ENCODE measurements around the gene ROBO3. TPM values are rescaled to one million over a fixed set of nuclear protein-coding genes. Genes with fewer than 3 reads are reported as not detected.

ROBO3 gene
- total and polyA plus RNA-seq, 5 donors from 2014 or later: 0.34 to 4.6 (median 2.1) TPM

DNA sequence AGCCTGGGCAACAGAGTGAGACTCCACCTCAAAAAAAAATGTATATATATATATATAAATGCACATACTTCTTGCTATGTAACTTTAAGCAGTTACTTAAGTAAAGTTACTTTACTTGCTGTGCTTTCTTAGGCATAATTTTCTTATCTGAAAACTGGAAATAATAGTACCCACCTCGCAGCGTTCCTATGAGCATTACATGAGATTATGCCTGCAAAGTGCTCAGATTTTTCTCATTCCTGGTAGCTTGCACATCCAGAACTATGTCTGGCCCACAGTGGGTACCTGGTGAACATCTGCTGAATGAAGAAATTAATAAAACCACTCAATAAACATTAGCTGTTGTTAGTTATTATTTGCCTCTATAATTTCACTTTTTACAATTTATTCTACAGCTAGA is 6.1 kb upstream of the ROBO3 start:
- H3K9me3 Mint-ChIP-seq: peaks cover 0 to 2% (median 0%) of the 10 kb centered on the region in 7 donors
- no peak for ATAC-seq (ENCODE audit: low read depth in 2 of 2)
- H3K27me3 Mint-ChIP-seq: peaks cover 42% of the 10 kb centered on the region

DNA sequence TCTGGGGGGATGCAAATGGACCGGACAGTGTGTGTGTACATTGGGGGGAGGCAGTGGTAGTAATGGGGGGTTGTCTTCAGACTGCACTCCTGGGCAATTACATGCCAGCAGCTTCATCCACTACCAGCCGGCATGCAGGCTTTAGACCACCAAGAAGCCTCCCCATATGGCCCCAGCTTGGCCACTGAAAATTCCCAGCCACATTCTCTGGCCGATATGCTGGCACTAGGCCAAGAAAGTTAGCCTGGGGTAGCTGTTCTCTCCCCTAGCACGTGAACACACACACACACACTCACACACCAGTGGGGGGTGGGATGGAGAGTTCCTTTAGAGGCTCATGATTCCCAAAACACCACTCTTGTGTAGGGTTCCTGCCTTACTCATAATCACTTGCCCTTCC is 3.6 kb upstream of the ROBO3 start:
- H3K27ac ChIP-seq (ENCODE audit: insufficient read depth, low read length, poor library complexity, severe bottlenecking): no peak overlapping the region
- Mint-ChIP-seq H3K9me3 (peaks cover 0 to 6% (median 0%) of the 10 kb centered on the region in 7 donors), H3K27ac (no peak overlapping the region), H3K36me3 (no peaks in the 10 kb centered on the region), H3K4me3 (no peak overlapping the region), H3K4me1 (peaks cover 0 to 25% (median 10%) of the 10 kb centered on the region in 4 donors), H3K27me3 (peaks cover 63% of the 10 kb centered on the region)
- peaks cover 34% of the 10 kb centered on the region for H3K27me3 ChIP-seq (ENCODE audit: control insufficient read depth, insufficient read depth, low read length)
- H3K4me3 ChIP-seq (ENCODE audit: low read depth, low read length): no peak overlapping the region
- no peaks in the 10 kb centered on the region for H3K36me3 ChIP-seq (ENCODE audit: control insufficient read depth, insufficient read depth, low read length)
- H3K9me3 ChIP-seq (ENCODE audit: control insufficient read depth in 2 of 2, low read length in 2 of 2): peaks cover 0 to 5% of the 10 kb centered on the region in 2 experiments
- DNase-seq (no peak), ATAC-seq (ENCODE audit: low read depth in 2 of 2) (no peak)
- H3K4me1 ChIP-seq (ENCODE audit: control insufficient read depth, insufficient read depth, low read length, poor library complexity, severe bottlenecking): peaks cover 16% of the 10 kb centered on the region

More for the DNA sequence above, 6.1 kb upstream of the ROBO3 start:
- H3K27ac ChIP-seq (ENCODE audit: insufficient read depth, low read length, poor library complexity, severe bottlenecking): no peak overlapping the region
- no peak for DNase-seq
- H3K4me3 ChIP-seq (ENCODE audit: low read depth, low read length): no peak overlapping the region
- H3K9me3 ChIP-seq (ENCODE audit: control insufficient read depth in 2 of 2, low read length in 2 of 2): no peaks in the 10 kb centered on the region
- H3K36me3 Mint-ChIP-seq: no peaks in the 10 kb centered on the region
- no peaks in the 10 kb centered on the region for H3K36me3 ChIP-seq (ENCODE audit: control insufficient read depth, insufficient read depth, low read length)
- no peak overlapping the region for H3K4me3 Mint-ChIP-seq
- H3K27me3 ChIP-seq (ENCODE audit: control insufficient read depth, insufficient read depth, low read length): peaks cover 31% of the 10 kb centered on the region
- H3K4me1 Mint-ChIP-seq: peaks cover 0 to 12% (median 8%) of the 10 kb centered on the region in 4 donors
- no peak overlapping the region for H3K27ac Mint-ChIP-seq
- no peaks in the 10 kb centered on the region for H3K4me1 ChIP-seq (ENCODE audit: control insufficient read depth, insufficient read depth, low read length, poor library complexity, severe bottlenecking)

GRCh38 chr11:124863137-124863825 is 2.0 kb upstream of the ROBO3 start:
- Histone ChIP-seq H3K9me3 (ENCODE audit: control insufficient read depth in 2 of 2, low read length in 2 of 2) (peaks cover 0 to 7% of the 10 kb centered on the region in 2 experiments), H3K27ac (ENCODE audit: insufficient read depth, low read length, poor library complexity, severe bottlenecking) (no peak overlapping the region), H3K27me3 (ENCODE audit: control insufficient read depth, insufficient read depth, low read length) (peaks cover 46% of the 10 kb centered on the region), H3K36me3 (ENCODE audit: control insufficient read depth, insufficient read depth, low read length) (no peaks in the 10 kb centered on the region), H3K4me1 (ENCODE audit: control insufficient read depth, insufficient read depth, low read length, poor library complexity, severe bottlenecking) (peaks cover 16% of the 10 kb centered on the region), H3K4me3 (ENCODE audit: low read depth, low read length) (no peak overlapping the region)
- no peaks in the 10 kb centered on the region for H3K36me3 Mint-ChIP-seq
- DNase-seq: no peak
- ATAC-seq (ENCODE audit: low read depth in 2 of 2): no peak
- H3K27ac Mint-ChIP-seq: no peak overlapping the region
- H3K27me3 Mint-ChIP-seq: peaks cover 78% of the 10 kb centered on the region
- H3K4me3 Mint-ChIP-seq: peak overlapping the region in 1 of 4 donors; percentile 32
- peaks cover 0 to 41% (median 17%) of the 10 kb centered on the region in 4 donors for H3K4me1 Mint-ChIP-seq
- peaks cover 0 to 6% (median 0%) of the 10 kb centered on the region in 7 donors for H3K9me3 Mint-ChIP-seq

DNA sequence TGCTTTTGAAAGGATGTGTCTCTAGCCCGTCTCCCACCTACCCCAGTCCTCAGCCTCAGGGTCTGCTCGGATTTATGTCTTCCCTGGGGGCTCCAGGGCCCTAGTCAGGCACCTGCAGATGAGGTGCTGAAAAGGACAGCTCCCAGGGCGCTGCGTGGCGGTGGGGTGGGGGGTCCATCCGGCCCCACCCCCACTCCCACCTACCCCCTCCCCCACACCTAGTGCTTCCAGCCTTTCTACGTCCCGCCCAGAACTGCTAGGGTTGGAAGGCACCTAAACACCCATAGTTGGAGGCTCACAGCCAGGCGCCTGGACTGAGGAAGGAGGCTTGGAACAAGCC is 1.4 kb upstream of the ROBO3 start:
- Mint-ChIP-seq H3K27ac (no peak overlapping the region), H3K27me3 (peaks cover 83% of the 10 kb centered on the region), H3K36me3 (no peaks in the 10 kb centered on the region), H3K9me3 (peaks cover 0 to 6% (median 0%) of the 10 kb centered on the region in 7 donors), H3K4me3 (no peak overlapping the region), H3K4me1 (peaks cover 0 to 44% (median 17%) of the 10 kb centered on the region in 4 donors)
- Histone ChIP-seq H3K4me1 (ENCODE audit: control insufficient read depth, insufficient read depth, low read length, poor library complexity, severe bottlenecking) (peaks cover 20% of the 10 kb centered on the region), H3K4me3 (ENCODE audit: low read depth, low read length) (no peak overlapping the region), H3K9me3 (ENCODE audit: control insufficient read depth in 2 of 2, low read length in 2 of 2) (peaks cover 0 to 7% of the 10 kb centered on the region in 2 experiments), H3K36me3 (ENCODE audit: control insufficient read depth, insufficient read depth, low read length) (no peaks in the 10 kb centered on the region), H3K27ac (ENCODE audit: insufficient read depth, low read length, poor library complexity, severe bottlenecking) (no peak overlapping the region), H3K27me3 (ENCODE audit: control insufficient read depth, insufficient read depth, low read length) (peaks cover 47% of the 10 kb centered on the region)
- DNase-seq (no peak), ATAC-seq (ENCODE audit: low read depth in 2 of 2) (no peak)

- Mint-ChIP-seq H3K27ac (no peak overlapping the region), H3K4me1 (peaks cover 0 to 50% (median 17%) of the 10 kb centered on the region in 4 donors), H3K36me3 (no peaks in the 10 kb centered on the region), H3K4me3 (no peak overlapping the region), H3K9me3 (peaks cover 0 to 6% (median 0%) of the 10 kb centered on the region in 7 donors), H3K27me3 (peaks cover 83% of the 10 kb centered on the region)
- H3K4me3 ChIP-seq (ENCODE audit: low read depth, low read length): no peak overlapping the region
- H3K4me1 ChIP-seq (ENCODE audit: control insufficient read depth, insufficient read depth, low read length, poor library complexity, severe bottlenecking): peaks cover 25% of the 10 kb centered on the region
- DNase-seq: no peak
- H3K36me3 ChIP-seq (ENCODE audit: control insufficient read depth, insufficient read depth, low read length): no peaks in the 10 kb centered on the region
- no peak for ATAC-seq (ENCODE audit: low read depth in 2 of 2)
- peaks cover 0 to 7% of the 10 kb centered on the region in 2 experiments for H3K9me3 ChIP-seq (ENCODE audit: control insufficient read depth in 2 of 2, low read length in 2 of 2)
- no peak overlapping the region for H3K27ac ChIP-seq (ENCODE audit: insufficient read depth, low read length, poor library complexity, severe bottlenecking)
- peaks cover 44% of the 10 kb centered on the region for H3K27me3 ChIP-seq (ENCODE audit: control insufficient read depth, insufficient read depth, low read length)
Observed at GRCh38 chr11:124864176-124864891, 898 bp upstream of the ROBO3 start.

DNA sequence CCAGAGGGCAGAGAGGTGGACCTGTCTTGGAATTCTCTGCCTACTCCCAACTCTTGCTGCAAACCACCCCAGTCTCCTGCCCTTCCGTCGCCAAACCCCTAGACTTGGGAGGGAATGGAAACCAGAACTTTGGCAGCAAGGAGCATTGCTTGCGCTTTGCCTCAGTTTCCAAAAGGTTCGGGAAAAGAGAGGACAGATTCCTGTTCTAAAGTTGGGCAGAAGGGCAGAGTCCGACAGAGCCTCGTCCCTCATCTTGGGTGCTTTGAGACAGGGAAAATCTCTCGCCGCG is 396 bp upstream of the ROBO3 start:
- Histone ChIP-seq H3K27ac (ENCODE audit: insufficient read depth, low read length, poor library complexity, severe bottlenecking) (no peak overlapping the region), H3K9me3 (ENCODE audit: control insufficient read depth in 2 of 2, low read length in 2 of 2) (peaks cover 0 to 7% of the 10 kb centered on the region in 2 experiments), H3K27me3 (ENCODE audit: control insufficient read depth, insufficient read depth, low read length) (peaks cover 48% of the 10 kb centered on the region), H3K4me1 (ENCODE audit: control insufficient read depth, insufficient read depth, low read length, poor library complexity, severe bottlenecking) (peaks cover 26% of the 10 kb centered on the region), H3K4me3 (ENCODE audit: low read depth, low read length) (no peak overlapping the region), H3K36me3 (ENCODE audit: control insufficient read depth, insufficient read depth, low read length) (no peaks in the 10 kb centered on the region)
- peaks cover 0 to 6% (median 0%) of the 10 kb centered on the region in 7 donors for H3K9me3 Mint-ChIP-seq
- no peak for ATAC-seq (ENCODE audit: low read depth in 2 of 2)
- H3K4me3 Mint-ChIP-seq: no peak overlapping the region
- peaks cover 83% of the 10 kb centered on the region for H3K27me3 Mint-ChIP-seq
- H3K4me1 Mint-ChIP-seq: peaks cover 0 to 52% (median 17%) of the 10 kb centered on the region in 4 donors
- no peak overlapping the region for H3K27ac Mint-ChIP-seq
- no peaks in the 10 kb centered on the region for H3K36me3 Mint-ChIP-seq
- DNase-seq: no peak

DNA sequence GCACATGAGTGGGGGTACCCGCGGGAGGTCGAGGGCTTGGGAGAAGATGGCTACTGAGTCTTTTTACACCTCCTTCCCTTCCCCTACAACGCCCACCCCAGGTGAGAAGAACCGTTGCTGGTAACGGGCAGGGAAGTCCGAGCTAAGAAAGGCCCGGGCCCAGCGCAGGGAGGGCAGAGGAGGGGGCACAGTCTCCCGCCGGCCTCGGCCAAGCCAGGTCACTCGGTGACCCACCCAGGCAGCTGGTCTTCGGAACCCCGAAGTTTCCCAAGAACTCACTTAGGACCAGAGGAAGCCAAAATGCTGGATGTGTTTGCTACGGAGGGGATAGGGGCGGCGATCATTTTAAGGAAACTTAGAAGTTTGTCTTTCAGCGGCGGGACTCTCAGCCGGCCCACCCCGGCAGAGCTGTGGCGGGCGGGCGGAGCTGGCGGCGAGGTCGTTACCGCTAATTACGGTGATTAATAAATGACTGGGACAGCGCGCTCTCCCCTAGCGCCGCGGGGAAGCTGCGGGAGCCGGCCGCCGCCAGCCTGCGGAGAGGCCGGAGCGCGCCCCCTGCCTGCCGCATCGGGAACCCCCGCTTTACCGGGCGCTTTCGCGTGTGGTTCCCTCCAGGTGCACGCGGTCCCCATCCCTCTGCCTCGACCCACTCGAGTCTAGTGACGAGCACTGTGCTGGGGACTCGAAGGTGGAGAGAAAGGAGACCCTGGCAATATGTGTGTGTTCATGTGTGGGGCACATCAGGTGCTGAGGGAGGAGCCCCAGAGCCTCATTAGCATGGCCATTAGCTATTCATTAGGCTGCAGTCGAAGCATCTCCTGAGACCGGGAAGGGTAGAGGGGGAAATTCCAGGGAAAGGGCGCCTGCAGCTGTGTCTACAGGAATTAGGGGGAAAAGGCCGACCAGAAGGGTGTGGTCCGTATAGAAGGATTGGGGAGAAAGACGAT is 945 bp downstream of the ROBO3 start:
- Histone ChIP-seq H3K27ac (ENCODE audit: insufficient read depth, low read length, poor library complexity, severe bottlenecking) (no peak overlapping the region), H3K36me3 (ENCODE audit: control insufficient read depth, insufficient read depth, low read length) (no peaks in the 10 kb centered on the region), H3K27me3 (ENCODE audit: control insufficient read depth, insufficient read depth, low read length) (peaks cover 48% of the 10 kb centered on the region), H3K4me3 (ENCODE audit: low read depth, low read length) (no peak overlapping the region), H3K4me1 (ENCODE audit: control insufficient read depth, insufficient read depth, low read length, poor library complexity, severe bottlenecking) (peaks cover 26% of the 10 kb centered on the region), H3K9me3 (ENCODE audit: control insufficient read depth in 2 of 2, low read length in 2 of 2) (peaks cover 0 to 7% of the 10 kb centered on the region in 2 experiments)
- no peak overlapping the region for H3K27ac Mint-ChIP-seq
- peaks cover 0 to 6% (median 0%) of the 10 kb centered on the region in 7 donors for H3K9me3 Mint-ChIP-seq
- H3K36me3 Mint-ChIP-seq: no peaks in the 10 kb centered on the region
- peak overlapping the region in 1 of 4 donors; percentile 59 for H3K4me3 Mint-ChIP-seq
- DNase-seq (peak in 2 of 3 donors; percentile 46 to 49), ATAC-seq (ENCODE audit: low read depth in 2 of 2) (peak in 1 of 2 donors; percentile 42)
- peaks cover 89% of the 10 kb centered on the region for H3K27me3 Mint-ChIP-seq
- peaks cover 0 to 57% (median 17%) of the 10 kb centered on the region in 4 donors for H3K4me1 Mint-ChIP-seq
